NCI-H345 (cell line): Measurements from ENCODE around the gene PTPN6.
"Not testable (repeated sequence)": the region's sequence is repeated elsewhere in the genome, so short reads cannot be mapped to it uniquely, and the experiment has no call there.

ENCODE experiments used
- DNase-seq: peaks from one replicate; lab custom pipeline; 2025; lab: John Stamatoyannopoulos, UW

PTPN6 gene

DNA sequence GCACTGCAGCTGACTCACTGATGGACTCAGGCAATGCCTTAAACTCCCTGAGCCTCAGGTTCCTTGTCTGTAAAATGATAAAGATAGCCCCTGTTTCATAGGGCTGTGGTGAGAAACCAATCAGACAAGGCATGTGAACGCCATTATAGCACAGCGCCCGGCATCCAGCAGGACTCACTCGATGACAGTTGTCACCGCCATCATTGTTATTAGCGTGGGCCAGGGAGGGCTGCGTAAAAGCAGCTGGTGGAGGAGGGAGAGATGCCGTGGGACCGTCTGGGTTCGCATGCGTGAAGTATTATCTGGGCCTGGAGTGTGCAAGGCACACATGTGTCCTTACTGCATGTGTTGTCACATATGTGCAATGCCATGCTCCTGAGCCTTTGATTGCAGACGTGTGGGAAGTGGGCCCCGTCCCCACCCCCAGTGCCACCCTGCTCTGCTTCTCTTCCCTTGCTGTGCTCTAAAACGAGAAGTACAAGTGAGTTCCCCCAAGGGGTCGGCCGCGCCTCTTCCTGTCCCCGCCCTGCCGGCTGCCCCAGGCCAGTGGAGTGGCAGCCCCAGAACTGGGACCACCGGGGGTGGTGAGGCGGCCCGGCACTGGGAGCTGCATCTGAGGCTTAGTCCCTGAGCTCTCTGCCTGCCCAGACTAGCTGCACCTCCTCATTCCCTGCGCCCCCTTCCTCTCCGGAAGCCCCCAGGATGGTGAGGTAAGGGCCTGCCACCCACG, at the start of gene PTPN6:
PTPN6 (plus strand) TSS at position 546 of the 730 bp plus-strand sequence; CDS start at position 703, 157 bp downstream.
- no peak for DNase-seq

GRCh38 chr12:6902448-6902847, 48.7 kb upstream of the PTPN6 start:
- DNase-seq, result no peak

GRCh38 chr12:6903722-6904121, 47.4 kb upstream of the PTPN6 start:
- no peak for DNase-seq

DNA sequence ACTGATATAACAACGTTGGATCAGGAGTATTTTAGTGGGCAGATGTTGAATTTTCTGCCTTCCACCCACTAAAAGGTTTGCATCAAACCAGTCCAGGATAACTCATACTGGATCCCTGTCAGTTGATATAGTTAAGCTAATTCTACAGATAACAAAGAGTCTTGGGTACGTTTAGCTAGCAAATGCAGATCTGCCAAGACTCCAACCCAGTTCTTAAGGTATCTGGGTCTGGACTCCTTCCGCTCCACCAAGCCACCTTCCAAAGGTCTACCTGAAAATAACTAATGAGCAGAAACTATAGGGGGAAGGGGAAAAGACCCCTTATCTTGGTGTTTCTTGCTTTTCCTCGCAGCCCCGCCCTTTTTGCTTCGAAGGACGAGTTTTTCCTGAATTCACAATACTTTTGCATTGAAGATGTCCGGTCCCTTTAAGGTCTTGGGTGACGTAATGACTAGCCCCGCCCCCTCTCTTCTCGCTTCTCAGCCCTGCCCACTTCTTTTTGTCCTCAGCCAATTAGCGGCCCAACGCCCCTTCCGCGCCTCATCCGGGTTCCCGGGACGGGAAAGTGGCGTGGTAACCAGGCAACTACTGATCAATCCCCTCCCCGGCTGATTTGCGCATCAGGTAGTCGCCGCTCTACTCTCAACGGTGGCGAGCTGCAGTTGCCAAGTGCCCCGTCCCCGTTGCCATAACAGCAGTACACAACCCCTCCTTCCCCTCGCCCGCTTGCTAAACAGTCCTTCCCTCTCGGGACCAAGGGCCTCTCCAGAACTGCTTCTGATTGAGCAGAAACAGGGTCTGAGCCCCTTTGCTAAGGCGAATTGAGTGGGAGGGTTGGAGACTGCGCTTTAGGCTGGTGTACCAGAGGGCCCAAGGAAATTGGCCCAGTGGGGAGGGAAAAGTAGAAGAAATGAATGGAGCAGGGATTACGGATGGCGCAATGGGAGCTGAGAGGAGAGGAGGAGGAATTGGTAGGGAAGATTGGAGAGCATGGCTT, 46.6 kb upstream of the PTPN6 start, which contains the start of gene LRRC23:
LRRC23 (plus strand) TSS at position 543 of the 997 bp plus-strand sequence. CDS start 812 bp downstream, outside the sequence.
- DNase-seq, result peak; percentile 97

DNA sequence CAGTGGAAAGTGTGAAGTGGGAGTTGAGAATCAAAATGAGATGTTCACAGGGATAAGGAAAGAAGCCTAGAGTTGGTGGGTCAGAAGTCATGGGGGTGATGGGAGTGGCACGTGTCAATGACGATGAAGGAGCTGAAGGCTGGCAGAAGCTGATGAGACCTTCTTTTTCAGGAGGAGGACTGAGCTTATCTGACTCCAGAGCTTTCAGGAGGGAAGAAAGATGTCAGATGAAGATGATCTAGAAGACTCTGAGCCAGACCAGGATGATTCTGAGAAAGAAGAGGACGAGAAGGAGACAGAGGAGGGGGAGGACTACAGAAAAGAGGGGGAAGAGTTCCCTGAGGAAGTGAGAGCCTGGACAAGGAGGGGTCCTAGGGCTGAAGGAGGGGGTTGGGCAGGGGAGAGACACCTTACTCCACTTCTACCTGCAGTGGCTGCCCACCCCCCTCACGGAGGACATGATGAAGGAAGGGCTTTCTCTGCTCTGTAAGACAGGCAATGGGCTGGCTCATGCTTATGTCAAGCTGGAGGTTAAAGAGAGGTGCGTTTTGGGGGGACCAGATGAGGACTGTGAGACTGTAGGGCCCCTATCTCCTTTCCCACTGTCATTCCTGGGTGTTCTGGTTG, 45.6 kb upstream of the PTPN6 start:
- no peak for DNase-seq

DNA sequence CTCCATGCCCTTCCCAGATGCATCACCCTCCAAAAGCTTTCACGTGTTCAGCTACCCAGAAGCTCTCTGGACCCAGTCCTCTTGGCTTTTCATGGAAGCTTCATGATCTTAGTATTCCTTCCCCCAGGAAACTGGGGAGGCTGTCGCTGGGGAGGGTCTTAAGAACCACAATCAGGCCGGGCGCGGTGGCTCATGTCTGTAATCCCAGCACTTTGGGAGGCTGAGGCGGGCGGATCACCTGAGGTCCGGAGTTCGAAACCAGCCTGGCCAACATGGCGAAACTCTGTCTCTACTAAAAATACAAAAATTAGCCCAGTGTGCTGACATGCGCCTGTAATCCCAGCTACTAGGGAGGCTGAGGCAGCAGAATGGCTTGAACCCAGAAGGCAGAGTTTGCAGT, 43.0 kb upstream of the PTPN6 start:
- DNase-seq, result not testable (repeated sequence)

GRCh38 chr12:6909421-6910145, 41.6 kb upstream of the PTPN6 start:
- no peak for DNase-seq

DNA sequence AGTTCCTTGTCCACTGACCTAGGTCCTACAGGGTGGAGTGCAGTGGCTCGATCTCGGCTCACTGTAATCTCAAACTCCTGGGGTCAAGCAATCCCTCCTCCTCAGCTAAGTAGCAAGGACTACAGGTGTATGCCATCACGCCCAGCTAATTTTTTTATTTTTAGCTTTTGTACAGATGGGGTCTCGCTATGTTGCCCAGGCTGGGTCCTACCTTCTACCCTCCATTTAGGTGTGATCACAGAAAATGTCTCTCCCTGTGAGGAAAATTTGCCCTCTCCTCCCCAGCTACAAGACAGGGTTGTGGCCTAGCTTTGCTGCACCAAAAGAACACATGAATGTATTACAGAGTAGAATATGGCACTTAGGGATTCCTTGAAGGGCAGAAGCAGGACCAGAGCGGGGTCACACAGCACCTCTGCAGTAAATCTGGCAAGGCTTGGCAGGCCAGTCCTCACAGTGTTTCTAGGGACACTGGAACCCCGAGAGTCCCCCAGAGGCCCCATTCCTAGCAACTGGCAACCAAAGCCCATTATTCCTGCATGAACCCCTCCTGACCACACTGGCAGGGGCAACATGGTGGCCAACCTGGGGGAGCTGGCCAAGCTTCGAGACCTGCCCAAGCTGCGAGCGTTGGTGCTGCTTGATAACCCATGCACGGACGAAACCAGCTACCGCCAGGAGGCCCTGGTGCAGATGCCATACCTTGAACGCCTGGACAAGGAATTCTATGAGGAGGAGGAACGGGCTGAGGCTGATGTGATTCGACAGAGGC, 38.8 kb upstream of the PTPN6 start:
- DNase-seq, result no peak

DNA sequence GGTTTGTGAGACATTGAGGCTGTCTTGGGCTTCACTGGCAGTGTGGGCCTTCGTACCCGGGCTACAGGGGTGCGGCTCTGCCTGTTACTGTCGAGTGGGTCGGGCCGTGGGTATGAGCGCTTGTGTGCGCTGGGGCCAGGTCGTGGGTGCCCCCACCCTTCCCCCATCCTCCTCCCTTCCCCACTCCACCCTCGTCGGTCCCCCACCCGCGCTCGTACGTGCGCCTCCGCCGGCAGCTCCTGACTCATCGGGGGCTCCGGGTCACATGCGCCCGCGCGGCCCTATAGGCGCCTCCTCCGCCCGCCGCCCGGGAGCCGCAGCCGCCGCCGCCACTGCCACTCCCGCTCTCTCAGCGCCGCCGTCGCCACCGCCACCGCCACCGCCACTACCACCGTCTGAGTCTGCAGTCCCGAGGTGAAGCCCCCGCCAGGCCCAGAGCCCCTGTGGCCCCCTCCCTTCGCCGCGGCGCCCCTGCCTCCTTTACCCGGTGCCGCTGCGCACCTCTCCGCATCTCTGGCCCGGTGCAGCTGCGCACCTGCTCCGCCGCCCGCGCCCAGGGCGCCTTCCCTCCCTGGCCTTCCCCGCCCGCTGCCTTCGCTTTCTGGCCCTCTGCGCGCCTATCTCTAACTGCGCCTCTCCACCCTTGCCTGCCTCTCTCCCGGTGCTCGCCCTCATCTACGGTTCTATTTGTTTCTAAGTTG, 36.8 kb upstream of the PTPN6 start, which contains the start of gene ENO2:
ENO2 (plus strand) TSS at position 335 of the 701 bp plus-strand sequence. CDS start 1,253 bp downstream, outside the sequence.
- peak; percentile 73 for DNase-seq

DNA sequence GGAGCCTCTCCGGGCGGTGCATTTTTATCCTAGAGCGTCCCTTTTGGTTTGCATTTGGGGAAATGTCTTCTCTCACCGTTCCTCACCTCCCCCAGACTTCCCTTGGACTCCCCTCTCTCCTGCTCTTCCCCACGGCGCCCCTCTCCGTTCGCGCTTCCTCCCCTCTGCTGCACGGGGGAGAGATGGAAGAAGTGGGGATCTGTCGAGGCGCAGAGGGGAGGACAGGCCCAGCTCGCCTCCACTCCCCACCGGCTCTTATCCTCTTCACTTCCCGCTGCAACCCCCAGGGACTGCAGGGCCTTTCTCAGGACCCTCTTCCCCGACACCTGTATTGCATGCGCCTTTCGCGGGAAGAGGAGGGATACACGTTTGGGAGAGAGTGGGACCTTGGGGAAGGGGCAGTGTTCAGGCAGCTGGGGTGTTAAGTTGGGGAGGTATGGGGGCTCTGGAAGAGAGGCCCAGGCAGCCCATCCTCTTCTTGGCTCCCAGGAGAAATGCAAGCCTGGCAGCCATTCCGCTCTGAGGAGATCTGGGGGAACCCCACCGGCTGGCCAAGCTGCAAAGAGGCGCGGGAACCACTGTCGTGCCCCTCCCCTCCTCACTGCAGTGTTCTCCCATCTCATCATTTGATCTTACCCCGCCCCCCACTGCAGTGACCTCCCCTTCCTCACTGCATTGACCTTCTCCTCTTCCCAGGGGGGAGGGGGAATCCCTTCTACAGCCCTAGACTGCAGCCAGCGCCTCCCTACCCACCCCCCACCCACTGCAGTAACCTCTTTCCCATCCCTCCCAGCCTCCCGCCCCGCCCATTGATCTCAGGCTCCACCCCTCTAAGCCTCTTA, 36.0 kb upstream of the PTPN6 start:
- DNase-seq, result peak; percentile 56

GRCh38 chr12:6915789-6916285, 35.3 kb upstream of the PTPN6 start:
- DNase-seq, result no peak

DNA sequence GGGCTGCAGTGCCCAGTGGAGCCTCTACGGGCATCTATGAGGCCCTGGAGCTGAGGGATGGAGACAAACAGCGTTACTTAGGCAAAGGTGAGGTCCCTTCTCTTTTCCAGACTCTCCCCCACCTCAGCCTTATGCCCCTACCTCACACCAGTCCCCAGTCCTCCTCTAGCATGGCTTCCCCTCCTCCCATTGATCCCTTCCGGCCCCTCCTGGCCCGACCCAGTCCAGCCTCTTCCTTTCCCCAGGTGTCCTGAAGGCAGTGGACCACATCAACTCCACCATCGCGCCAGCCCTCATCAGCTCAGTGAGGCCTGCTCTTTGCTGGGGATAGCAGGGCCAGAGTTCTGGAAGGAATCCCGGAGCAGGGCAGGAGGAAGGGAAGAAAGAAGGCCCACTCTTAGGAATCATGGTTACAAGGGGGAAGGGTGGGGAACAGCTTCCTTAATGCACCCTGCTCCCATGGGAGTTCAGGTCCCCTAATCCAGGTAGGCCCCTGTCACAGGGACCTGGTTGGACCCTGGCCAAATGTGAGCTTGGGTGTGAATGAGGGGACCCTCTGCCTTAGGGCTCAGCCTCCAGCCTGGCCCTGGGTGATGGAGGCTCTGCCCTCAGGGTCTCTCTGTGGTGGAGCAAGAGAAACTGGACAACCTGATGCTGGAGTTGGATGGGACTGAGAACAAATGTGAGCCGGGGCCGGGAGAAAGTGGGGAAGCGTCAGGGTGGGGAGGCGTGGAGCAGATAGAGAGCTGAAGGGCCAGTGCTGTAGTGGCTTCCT, 34.5 kb upstream of the PTPN6 start:
- no peak for DNase-seq

DNA sequence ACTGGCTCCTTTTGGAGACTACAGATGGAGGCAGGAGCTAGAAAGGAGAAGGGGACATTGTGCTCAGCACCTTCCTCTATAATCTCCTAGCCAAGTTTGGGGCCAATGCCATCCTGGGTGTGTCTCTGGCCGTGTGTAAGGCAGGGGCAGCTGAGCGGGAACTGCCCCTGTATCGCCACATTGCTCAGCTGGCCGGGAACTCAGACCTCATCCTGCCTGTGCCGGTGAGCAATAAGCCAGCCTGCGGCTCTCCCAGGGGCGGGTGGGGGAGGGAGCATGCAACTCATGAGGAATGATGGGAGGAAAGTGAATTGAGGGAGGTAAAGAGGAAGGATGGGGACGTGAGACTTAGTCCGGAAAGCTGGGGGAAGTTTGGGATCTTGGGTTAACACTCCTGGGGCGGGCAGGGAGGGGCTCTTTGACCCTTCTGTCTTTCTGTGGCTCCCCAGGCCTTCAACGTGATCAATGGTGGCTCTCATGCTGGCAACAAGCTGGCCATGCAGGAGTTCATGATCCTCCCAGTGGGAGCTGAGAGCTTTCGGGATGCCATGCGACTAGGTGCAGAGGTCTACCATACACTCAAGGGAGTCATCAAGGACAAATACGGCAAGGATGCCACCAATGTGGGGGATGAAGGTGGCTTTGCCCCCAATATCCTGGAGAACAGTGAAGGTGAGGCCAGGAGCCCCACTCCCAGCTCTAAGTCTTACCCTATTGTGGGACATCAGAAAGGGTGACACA, 33.5 kb upstream of the PTPN6 start:
- no peak for DNase-seq

DNA sequence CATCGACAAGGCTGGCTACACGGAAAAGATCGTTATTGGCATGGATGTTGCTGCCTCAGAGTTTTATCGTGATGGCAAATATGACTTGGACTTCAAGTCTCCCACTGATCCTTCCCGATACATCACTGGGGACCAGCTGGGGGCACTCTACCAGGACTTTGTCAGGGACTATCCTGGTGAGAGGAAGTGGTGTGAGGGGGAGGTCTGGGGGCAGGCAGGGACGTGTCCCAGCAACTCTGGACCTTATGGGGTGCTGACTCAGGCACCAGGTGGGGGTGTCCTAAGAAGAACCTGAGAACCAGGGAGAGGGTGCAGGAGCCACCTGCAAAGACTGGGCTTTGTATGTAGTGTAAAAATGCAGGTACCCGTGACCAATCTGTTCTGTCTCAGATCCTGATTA, 31.6 kb upstream of the PTPN6 start:
- DNase-seq, result no peak

DNA sequence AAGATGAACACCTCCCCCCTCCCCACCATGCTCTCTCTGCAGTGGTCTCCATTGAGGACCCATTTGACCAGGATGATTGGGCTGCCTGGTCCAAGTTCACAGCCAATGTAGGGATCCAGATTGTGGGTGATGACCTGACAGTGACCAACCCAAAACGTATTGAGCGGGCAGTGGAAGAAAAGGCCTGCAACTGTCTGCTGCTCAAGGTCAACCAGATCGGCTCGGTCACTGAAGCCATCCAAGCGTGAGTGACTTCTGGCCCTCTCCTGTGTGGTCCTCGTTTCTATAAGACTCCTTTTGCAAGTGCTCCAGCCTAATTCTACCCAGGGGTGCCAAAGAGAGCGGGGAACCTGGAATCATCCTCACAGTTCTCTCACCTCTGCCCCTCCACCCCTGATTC, 29.6 kb upstream of the PTPN6 start:
- no peak for DNase-seq

DNA sequence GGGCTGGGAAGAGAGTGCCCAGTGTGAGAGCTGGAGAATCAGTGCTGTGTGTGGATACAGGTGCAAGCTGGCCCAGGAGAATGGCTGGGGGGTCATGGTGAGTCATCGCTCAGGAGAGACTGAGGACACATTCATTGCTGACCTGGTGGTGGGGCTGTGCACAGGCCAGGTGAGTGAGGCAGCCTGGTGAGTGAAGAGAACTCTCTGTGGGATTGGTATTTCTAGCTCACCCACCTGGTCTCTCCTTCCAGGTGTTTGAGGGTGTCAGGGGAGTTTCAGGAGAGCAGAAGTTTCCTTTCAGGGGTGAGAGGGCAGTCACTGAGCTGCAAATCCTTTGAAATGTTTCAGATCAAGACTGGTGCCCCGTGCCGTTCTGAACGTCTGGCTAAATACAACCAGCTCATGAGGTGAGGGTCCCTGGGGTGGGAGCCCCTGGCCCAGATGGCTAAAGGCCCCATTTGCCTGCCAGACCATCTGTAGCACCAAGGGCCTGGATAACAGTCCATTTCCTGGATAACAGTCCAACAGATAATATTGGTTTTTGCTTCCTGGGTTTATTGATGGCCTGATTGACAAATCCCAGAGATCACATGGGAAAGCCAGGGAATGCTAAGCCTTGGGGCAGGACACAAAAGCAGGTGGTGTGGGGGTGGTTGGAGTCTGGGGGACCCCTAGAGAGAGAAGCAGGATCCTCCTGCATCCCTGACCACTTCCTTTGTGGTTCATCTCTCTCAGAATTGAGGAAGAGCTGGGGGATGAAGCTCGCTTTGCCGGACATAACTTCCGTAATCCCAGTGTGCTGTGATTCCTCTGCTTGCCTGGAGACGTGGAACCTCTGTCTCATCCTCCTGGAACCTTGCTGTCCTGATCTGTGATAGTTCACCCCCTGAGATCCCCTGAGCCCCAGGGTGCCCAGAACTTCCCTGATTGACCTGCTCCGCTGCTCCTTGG, 28.9 kb upstream of the PTPN6 start:
- DNase-seq, result no peak
